Head of caudate nucleus (tissue), 42 donors: ENCODE measurements around the gene PTTG1IP.
"Not testable (repeated sequence)": the region's sequence is repeated elsewhere in the genome, so short reads cannot be mapped to it uniquely, and the experiment has no call there.

Experiments used
- DNase-seq, 42 donors: peaks; one replicate each; pipeline versions ENCODE4 v3.0.0 to v3.0.0-alpha.2; 2020 to 2021; ENCODE audit warnings: mixed read lengths in 7 of 42
- intact Hi-C: fragments of 100-400 bp; cut with DNase I; formaldehyde crosslinking; loops from one replicate; pipeline ENCODE4 v1.15.0; 2022

The PTTG1IP gene, protein sequence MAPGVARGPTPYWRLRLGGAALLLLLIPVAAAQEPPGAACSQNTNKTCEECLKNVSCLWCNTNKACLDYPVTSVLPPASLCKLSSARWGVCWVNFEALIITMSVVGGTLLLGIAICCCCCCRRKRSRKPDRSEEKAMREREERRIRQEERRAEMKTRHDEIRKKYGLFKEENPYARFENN

DNA sequence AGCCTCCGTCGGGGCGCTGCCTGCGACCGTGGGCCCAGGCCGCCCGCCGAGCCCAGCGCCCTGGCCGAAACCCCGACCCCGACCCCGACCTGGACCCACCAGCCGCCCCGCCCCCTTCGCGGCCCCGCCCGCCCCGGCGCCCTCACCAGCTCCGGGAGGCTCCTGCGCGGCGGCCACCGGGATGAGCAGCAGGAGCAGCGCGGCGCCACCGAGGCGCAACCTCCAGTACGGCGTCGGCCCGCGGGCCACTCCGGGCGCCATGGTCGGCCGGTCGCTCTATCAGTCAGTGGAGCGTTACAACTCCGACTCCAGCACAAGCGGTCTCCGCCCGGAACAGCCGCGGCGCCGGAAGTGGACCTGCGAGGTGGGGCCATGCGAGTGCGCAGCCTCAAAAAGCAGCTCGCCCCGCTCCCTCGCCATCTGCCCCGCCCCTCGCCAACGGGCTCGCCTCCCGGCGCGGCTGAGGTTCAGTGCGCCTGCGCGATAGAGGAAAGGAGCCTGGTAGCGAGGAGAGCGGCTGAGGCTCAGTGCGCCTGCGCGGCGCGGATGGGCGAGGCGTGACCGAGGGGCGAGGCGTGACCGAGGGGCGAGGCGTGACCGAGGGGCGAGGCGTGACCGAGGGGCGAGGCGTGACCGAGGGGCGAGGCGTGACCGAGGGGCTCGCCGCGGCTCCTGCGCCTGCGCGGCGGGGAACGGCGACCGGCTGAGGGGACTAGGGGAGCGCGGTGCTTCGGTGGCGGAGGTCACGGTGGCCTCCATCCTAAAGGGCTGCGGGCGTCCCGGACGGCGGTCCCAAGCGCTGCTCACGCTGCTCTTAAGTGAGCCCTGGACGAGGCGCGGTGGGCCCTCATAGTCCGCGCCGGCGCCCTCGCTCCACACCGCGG lies at the start of gene PTTG1IP:
Gene PTTG1IP (minus strand): TSS at position 335 of the 884 bp plus-strand sequence. CDS start 74 bp downstream, at position 261.
- peak; percentile 88 to 99 (median 97) for DNase-seq
- intact Hi-C loops, result loop anchor here (2.0 to 10.0 kb wide), 3 partner anchors 51 to 73 kb away; partner anchors contain the start of genes ITGB2, SUMO3 and UBE2G2

DNA sequence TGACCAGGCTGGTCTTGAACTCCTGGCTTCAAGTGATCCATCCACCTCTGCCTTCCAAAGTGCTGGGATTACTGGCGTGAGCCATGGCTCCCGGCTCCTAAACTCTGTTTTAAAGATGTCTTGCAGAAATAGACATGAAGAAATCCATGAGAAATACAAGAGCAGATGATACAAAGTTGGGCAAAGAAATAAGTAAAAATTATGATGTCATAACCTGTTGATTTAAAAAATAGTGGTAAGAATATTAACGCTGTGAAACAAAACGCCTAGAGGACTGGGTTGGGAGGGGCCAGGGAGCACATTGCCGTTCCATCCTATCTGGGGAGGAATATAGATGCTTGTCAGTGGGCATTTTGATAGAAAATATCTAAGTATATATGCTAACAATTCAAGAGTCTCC lies 48.4 kb upstream of the PTTG1IP start:
- intact Hi-C loops, result loop anchor here (10.0 kb wide), 1 partner anchor 47 kb away; the partner anchor contains the start of gene PTTG1IP
- no peak for DNase-seq

DNA sequence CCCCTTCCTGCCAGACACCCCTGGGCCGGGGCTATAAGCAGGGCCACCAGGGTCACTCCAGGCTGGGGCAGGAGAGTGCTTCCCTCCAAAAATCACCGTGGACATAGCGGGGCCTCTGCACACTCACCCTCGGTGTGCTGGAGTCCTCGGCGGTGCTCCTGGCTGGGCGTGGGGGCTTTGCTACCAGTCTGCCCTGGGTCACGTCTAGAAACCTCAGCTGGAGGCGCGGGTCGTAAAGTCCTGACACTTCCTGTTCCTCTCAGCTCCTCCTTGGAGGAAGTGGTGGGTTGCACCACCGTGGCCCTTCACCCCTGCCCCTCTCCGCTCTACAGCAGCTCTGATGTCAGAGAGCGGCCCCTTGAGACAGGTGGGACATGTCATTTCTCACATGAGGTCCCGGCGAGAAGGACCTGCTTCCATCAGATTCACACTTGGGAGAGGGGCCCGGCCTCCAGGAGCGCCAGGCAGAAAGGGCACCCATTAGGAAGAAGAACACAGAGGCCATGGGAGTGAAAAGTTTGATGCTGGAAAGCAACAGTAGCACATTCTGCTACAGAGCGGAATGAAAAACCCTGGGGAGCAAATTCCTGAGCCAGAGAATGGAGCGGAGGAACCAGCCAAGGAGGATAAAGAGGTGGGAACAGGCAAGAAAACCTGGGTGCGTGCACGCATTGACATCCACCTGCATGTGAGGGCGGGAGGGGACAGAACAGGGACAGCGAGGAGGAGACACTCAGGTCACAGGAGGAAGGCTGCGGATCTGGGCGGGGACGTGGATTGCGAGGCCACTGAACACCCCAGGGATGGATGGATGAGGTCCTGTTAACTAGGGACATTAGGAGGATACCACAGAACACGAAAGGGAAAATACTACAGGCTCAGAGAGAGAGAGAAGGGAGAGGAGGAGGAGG lies 47.5 kb upstream of the PTTG1IP start, which contains the start of gene ITGB2:
Gene ITGB2 (minus strand): TSS at position 206 of the 911 bp plus-strand sequence. CDS start 10,117 bp downstream, outside the sequence.
- intact Hi-C loops, result loop anchor here (10.0 kb wide), 1 partner anchor 46 kb away; the partner anchor contains the start of gene PTTG1IP
- DNase-seq, result peak in 21 of 42 donors; percentile 21 to 68 (median 36)

DNA sequence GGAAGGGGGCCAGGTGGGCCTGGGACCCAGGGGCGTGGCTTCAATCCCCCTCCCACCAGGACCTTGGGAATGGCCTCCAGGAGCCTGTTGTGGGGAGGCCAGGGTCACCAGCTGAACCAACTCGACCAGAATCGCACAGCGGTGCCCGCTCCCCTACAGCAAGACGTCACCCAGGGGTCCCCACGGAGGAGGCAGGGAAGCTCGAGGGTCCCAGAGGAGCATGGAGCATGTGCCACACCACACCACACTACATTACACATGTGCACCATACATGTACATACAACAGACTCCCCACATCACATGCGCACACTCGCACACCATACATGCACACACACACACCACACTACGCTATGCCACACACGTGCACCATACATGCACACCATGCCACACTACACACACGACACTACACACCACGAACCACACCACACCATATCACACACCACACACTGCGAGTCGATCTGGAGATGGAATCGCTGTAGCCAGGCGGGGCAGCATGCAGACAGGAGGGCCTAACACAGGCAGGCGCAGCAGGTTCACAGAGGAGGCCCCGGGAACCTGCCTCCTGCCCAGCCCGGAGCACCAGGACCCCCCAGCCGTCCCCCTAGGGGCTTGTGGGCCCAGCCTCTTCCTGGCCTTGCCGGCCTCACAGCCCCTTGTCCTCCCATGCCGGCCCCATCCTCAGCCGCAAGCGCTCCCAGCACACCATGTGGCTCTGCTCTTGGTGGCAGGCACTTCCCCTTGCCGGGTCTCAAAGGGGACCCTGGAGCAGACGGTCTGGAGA lies 46.6 kb upstream of the PTTG1IP start:
- intact Hi-C loops, result loop anchor here (10.0 kb wide), 1 partner anchor 45 kb away; the partner anchor contains the start of gene PTTG1IP
- no peak for DNase-seq

DNA sequence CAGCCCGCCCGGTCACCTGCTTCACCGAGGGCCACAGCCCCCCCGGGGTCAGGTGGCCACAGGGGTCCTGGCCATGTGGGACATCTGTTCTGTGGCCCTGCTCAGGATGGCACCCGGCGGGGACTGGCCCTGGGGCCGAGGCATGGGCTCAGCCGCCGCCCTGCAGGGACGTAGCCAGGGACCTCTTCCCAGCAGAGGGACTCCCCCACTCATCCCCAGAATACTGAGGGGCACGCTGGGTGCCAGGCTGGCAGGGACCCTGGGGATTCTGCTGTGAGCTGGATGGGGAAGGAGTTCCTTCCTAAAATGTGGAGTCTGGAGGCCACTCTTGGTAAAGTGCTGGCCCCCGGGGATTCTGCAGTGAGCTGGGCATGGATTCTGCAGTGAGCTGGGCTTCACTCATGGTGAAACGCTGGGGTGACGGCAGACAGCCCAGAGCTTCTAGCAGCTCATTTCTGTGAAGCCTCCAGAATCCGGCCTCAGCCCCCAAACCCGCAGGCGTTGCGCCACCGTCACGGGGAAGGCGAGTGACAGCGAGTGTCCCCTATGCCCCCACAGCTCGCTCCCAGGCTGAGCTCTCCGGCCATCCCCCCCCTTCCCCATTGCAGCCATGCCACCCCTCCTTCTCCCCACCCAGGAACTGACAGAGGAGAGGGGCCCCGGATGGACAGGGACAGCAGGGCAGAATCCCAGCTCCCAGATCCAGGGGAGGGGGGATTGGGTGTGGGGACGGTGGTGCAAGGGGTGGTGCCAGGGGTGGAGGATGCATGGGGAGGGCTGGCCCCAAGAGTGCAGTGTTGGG lies 45.8 kb upstream of the PTTG1IP start:
- peak in 16 of 42 donors; percentile 14 to 59 (median 38) for DNase-seq
- intact Hi-C loops, result no loop called here

DNA sequence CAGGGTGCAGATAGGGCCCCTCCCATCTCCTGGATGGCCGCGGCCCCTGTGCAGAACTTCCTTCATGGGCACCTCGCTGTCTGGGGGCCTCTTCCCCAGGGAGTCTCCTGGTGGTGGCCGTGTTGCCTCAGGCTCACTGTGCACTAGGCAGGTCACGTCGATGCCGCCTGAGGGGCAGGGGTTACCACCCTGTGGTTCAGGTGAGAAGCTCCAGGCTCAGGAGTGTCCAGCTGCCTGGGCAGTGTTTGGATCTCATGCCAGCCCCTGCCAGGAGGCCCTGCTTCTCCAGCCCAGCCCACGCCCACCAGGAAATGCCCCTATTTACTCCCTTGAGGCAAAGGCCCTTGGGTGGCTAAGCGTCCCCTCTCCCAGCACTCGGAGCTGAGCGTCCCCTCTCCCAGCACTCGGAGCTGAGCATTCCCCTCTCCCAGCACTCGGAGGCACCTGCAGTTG lies 45.1 kb upstream of the PTTG1IP start:
- no peak for DNase-seq
- intact Hi-C loops, result no loop called here

DNA sequence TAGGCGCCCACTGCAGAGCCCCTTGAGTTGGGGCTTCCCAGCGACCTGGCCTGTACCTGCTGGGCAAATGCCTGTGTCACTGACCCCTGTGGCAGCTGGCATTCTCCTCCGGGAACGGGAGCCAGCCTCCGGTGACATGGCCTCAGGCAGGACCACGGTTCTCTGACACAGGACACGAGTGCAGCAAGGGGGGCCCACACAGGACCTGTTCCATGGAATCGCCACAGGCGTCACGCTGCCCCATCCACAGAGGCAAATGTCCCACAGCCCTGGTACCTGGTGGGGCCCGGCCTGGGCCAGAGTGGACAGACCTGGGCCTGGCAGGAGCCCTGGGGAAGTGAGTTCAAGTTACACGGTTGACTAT lies 44.6 kb upstream of the PTTG1IP start:
- intact Hi-C loops, result no loop called here
- DNase-seq, result no peak

DNA sequence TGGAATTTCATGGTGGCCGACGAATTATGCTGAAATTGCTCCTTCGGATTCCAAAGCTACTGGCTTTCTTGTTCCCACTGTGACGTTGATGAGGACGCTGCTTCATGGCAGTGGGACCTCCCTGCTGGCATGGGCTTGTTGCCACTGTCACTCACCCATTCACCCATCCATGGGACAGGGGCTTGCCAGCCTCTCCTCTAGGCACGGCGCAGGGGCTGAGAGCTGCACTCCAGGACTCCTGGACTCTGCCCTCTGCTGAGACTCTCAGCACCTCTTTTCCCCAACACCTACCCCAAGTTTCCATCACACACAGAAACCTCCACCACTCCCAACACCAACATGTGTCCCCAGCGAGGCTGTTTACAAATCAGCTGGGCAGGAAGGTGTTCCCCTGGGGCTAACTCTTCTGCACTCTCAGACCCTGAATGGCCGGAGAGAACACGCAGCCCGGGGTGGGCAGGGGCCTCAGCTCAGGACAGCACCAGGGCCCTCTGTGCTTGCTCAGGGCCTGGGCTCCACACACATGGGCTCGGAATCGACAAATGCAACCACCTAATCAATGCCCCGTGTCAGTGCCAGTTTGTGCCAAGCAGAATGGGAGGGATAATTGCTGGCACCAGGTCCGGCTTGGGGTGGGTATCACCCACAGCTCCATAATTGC lies 44.1 kb upstream of the PTTG1IP start:
- intact Hi-C loops, result no loop called here
- DNase-seq, result no peak

DNA sequence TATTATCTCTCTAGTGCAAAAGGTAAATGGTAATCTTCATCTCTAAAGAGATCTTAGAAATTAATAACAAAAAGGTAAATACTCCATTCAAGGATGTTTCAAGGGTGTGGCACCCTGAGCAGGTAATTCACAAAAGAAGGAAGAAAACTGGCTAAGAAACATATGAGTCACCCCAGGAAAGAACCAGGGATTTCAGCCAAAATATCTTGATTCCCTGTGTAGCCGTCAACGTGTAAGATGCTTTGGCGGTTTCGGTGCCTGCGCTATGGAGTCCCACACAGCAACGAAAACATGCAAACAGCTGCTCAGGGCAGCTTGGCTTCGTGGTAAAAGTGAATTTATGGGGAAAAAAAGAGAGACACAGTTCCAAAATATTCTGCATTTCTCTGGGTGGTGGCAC lies 43.5 kb upstream of the PTTG1IP start:
- DNase-seq, result no peak

DNA sequence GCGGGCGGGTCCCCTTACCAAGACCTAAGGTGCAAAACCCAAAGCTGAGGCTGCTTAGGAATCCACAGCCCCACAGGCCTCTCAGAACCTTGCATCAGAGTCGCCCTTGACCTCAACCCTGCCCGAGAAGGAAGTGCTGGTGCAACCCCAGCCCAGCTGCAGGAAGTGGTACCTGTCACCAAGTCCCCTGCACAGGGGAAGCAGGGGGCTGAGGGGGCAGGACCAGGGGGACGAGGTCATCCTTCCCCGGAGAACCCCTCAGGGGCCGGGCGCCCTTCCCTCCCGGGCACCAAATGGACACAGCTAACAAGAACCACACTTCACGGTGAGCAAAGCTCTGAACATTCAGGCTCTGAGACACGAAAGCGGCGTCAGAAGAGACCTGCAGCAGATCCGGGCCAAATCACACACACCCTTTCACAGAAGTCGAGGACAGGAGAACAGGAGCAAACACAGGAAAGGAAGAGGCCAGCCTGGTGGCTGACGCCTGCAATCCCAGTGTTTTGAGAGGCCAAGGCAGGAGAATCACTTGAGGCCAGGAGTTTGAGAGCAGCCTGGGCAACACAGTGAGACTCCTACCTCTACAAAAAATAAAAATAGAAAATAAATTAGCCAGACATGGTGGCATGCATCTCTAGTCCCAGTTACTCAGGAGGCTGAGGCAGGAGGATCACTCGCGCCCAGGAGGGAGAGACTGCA lies 40.8 kb upstream of the PTTG1IP start:
- intact Hi-C loops, result no loop called here
- DNase-seq, result peak in 2 of 42 donors; percentile 35 to 47

More for the DNA sequence above, 43.5 kb upstream of the PTTG1IP start:
- intact Hi-C loops, result no loop called here

DNA sequence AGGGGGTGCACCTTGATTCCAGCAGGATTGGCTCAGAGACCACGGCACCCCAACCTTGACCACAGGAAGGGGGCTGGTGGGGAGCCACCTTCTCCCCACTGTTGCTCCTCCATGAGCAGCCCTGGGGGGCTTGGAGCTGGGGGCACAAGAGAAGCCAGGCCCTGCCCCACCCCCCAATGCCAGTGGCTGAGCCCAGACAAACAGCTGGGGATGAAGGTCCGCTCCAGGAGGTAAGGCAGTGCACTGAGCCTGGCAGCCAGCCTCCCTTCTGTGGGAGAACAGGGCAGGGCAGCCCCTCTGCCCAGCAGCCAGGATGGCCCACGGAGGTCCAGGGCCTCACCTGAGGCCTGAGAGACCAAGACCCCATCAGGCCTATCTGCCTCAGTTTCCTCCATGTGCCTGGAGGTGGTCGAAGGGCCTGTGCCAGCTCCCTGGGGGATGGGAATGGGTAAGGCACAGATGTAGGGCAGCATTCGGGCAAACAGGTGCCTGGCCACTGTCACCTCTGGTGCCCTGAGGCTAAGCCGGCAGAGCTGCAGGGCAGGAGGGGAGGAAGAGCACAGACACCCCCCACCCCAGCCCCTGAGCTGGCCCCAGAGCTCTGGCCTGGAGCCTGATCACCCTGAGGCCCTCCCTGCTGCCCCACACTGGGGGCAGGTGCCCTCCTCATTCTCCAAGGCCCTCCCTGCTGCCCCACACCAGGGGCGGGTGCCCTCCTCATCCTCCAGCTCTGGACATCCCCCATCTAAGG lies 40.1 kb upstream of the PTTG1IP start:
- intact Hi-C loops, result no loop called here
- DNase-seq, result no peak

DNA sequence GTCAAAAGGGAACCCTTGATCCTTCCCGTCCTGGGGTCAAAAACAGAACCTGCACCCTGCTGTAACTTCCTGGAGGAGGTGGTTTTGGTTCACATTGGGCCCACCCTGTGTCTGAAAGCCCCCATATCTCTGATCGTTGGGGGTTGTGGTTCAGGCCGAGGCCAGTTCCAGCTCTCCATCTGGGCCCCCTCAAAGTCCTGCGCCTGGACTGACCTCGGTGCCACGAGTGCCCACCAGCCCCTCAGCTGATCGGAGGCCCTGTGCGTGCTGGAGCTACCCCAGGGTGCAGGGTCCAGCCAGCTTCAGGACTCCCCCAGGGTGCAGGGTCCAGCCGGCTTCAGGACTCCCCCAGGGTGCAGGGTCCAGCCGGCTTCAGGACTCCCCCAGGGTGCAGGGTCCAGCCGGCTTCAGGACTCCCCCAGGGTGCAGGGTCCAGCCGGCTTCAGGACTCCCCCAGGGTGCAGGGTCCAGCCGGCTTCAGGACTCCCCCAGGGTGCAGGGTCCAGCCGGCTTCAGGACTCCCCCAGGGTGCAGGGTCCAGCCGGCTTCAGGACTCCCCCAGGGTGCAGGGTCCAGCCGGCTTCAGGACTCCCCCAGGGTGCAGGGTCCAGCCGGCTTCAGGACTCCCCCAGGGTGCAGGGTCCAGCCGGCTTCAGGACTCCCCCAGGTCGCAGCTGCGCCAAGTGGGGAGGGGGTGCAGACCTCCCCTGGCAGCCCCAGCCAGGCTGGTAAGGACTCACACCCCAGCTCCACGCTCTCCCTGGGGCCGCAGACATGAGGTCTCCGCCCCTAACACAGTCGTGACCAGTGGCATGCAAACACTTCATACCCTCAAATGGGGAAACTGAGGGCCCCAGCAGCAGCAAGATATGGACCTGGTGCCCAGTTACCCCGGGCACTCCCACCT lies 39.3 kb upstream of the PTTG1IP start:
- intact Hi-C loops, DNase-seq: not testable (repeated sequence)

DNA sequence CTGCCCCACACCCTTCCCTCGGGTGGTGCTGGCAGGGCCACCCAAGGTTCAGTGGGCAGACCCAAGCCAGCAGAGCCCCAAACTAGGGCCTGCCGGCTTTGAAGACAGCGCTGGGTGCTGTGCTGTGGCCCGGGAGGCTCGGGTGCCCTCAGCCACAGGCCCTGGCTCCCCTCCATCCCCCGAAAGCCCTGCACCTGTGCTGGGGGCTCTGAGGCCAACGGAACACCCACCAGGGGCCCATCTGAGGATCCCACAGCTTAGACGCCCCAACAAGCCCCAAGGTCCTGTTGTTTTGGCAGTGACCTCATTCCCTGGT lies 38.6 kb upstream of the PTTG1IP start:
- intact Hi-C loops, result no loop called here
- DNase-seq, result no peak

DNA sequence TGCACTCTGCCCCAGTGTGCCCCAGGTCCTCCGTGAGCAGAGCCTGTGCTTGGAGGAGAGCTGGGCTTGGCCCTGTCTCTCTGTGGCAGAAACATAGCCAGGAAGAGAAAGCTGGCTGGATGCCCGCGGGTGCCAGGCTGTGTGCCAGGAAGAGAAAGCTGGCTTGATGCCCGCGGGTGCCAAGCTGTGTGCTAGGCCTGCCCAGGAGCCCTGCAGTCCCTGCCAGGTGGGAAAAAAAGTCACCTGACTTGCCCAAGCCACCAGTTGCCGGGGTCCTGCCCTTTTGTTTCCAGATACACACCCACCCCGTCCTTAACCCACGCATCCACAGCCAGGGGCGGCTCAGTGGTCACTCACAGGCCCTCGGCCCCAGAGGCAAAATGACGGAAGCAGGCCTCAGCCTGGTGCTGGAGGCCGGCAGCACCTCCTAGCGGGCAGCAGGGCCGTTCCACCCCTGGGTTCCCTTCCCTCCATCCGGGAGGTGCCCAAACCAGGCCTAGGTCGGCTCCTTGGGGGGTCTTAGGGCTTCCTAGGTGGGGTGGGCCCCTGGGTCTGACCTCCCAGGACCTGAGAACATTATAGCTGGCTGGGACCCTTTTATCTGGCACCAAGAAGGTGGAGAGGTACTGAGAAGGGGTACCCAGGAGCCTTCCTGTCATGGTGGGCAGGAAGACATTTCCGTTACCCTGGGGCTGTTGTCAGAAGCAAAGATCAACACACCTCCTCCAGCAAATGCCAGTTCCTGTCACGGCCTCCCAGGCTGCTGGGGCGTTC lies 38.1 kb upstream of the PTTG1IP start:
- intact Hi-C loops, result no loop called here
- peak; percentile 38 to 84 (median 68) for DNase-seq
